Epidermal melanocyte (primary cell): ENCODE measurements around the gene TSR3.

ENCODE experiments used
- DNase-seq: peaks from one replicate; pipeline ENCODE4 v3.0.0; 2011; ENCODE audit warnings: low spot score; ENCODE audit not compliant: insufficient read length

TSR3 gene

DNA sequence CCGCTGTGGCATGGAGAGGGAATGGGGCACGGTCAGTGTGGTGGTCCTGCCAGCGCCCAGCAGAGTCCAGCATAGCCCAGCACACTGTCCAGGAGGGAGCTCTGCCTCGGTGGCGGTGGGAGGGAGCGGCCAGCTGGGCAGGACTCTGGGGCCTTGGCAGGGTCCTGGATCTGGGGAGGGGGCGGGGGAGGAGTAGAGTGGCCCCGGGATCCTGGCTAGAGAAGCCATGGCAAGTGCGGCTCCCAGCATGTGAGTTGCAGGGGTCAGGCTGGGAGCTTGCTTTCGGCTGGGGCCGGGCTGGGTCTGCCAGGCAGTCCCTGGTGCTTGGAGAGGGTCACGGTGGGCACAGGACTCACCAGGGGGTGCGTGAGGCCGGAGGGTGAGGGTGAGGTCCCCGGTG, 3.9 kb upstream of the TSR3 start:
- DNase-seq = no peak

DNA sequence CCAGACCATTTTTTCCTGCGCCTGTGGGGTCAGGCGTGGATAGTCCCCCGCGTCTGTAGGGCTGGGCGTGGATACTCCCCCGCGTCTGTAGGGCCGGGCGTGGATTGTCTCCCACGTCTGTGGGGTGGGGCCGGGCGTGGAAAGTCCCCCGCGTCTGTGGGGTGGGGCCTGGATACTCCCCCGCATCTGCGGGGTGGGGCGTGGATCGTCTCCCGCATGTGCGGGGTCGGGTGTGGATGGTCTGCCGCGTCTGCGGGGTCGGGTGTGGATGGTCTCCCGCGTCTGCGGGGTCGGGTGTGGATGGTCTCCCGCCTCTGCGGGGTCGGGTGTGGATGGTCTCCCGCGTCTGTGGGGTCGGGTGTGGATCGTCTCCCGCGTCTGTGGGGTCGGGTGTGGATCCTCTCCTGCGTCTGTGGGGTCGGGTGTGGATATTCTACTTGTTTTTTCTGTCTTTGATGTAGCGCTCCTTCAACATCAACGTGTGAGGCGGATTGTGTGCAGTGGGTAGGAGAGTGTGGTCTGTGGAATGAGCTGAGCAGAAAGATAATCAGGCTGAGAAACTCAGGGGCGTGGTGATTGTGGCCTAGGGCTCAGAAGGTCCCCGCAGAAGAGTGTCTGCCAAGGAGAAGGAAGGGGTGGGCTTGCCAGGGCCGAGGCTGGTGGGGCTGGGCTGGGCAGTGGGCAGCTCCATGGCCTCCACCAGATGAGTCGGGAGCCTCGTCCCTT, 3.3 kb upstream of the TSR3 start:
- no peak for DNase-seq

DNA sequence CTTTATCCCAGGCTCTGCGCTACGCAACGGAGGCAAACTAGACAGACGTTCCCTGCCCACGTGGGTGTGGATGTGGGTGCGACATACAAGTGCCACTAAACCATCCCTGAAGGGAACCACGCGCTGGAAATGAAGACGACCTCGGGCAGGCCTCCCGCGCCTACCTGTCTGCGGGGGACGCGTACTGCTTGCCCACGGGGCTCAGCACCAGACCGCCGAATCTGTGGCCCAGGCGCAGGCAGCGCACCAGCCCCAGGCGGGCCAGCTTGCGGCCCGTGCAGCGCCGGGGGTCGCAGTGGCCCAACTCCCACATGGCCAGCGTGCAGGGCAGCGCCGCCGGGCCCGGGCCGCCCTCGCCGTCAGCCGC, 480 bp downstream of the TSR3 start:
- no peak for DNase-seq

DNA sequence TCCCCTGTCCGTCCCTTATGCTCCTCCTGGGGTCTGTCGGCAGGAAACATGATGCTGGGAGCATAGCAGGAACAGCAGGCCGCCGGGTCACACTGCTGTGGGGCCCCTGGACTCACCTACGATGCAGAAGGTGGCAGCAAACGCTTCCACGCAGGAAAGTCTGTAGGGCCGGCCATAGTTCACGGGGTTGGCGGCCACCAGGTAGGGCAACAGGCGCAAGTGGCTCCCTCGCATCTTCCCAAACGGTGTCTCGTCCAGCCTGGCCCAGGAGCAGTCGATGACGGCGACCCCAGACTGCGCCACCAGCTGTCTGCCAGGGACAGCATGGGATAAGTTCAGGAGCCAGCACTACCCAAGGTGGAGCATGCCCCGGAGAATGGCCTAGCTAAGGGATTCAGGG, 987 bp downstream of the TSR3 start:
- no peak for DNase-seq

DNA sequence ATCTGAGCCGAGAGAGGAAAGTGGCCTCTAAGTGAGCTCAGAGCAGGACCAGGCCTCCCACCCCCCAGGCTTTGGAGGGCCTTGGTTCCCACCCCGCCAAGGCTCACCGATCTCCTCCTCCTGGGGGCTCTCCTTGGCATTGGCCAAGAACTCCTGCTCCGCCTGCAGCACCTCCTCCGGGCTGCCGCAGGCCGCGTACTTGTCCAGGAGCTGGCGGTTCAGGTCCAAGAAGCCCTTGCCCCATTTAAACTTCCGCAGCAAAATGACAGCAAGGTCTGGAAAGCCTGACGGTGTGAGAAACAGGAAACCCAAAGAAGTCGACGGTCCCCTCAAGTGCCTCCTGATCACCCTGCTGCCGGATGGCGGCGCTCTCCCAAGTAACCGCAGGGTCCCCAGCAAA, 1.7 kb downstream of the TSR3 start:
- DNase-seq = no peak

DNA sequence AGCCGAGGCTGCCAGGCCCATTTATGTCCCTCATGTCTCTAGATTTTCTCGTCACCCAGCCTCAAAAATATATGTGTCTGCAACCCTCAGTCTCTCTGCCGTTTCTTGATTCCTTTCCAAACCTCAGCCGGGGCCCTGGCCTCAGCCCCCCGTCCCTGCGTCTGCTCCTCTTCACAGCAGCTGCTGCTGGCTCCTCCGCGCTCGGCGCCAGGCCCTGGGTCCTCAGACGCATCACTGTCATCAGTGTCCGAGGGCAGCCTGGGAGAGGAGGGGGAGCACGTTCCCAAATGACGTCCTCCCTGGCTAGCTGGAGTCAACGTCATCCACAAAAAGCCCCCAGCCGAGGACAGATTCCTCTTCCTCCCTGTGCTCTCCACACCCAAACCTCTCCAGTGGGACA, 2.3 kb downstream of the TSR3 start:
- DNase-seq = no peak

DNA sequence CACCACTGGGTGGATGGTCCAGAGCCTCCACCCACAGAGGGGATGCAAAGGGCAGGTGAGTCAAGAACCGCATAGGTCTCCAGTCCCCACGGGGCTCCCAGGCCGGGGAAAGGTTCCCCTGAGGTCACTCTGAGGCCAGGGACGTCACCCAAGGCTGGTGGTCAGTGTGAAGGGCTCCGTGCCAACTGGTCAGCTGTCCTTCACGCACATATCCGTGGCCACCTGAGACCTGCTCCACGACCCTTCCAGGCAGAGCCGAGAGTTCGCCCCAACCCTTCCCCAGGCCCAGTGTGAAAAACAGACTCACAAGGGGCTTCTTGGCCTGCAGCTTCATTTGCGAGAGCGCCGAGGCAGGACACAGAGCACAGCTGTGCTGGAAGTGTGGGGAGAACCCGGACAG, 2.8 kb downstream of the TSR3 start:
- DNase-seq = no peak

DNA sequence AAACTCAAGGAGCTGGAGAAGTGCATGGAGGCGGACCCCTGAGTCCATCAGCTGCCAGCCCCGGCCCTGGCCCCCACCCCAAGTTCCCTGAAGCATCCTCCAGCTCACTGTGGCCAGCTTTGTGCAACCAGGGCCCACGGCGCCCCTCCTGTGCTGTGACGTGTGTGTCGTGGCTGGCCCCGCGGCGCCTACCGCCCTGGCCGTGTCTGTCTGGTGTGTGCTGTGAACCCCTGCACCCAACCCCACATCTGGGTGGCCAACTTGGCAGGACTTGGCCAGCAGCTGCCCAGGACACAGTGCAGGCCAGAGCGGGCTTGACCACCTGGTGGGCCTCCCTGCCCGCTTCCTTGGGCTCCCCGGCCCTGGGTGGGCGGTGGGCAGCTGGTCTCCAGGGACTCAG, 3.2 kb downstream of the TSR3 start:
- DNase-seq = no peak

DNA sequence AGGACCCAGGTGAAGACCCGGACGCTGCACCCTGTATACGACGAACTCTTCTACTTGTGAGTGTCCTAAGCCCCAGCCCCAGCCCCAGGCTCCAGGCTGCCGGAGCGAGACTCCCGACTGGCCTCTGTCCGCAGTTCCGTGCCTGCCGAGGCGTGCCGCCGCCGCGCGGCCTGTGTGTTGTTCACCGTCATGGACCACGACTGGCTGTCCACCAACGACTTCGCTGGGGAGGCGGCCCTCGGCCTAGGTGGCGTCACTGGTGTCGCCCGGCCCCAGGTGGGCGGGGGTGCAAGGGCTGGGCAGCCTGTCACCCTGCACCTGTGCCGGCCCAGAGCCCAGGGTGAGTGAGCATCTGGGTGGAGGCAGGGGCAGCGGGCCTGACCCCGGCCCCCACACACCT, 3.7 kb downstream of the TSR3 start:
- no peak for DNase-seq

DNA sequence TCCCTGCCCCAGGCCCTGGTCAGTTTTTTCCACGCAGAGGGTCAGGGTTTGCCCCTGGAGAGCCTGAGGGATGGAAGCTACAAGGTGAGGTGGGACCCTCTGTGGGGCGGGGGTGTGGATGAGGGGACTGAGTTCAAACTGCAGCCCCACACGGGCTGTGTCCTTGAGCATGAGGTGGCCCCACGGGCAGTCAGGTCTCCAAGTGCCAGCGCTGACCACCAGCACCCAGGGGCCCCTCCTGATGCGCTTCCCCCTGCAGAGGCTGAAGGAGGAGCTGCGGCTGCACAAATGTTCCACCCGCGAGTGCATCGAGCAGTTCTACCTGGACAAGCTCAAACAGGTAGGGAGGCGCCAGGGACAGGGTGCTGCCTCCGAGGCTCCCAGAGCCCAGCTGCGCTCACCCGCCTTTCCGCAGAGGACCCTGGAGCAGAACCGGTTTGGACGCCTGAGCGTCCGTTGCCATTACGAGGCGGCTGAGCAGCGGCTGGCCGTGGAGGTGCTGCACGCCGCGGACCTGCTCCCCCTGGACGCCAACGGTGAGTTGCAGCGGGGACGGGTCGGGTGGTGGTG, 4.3 kb downstream of the TSR3 start:
- no peak for DNase-seq

DNA sequence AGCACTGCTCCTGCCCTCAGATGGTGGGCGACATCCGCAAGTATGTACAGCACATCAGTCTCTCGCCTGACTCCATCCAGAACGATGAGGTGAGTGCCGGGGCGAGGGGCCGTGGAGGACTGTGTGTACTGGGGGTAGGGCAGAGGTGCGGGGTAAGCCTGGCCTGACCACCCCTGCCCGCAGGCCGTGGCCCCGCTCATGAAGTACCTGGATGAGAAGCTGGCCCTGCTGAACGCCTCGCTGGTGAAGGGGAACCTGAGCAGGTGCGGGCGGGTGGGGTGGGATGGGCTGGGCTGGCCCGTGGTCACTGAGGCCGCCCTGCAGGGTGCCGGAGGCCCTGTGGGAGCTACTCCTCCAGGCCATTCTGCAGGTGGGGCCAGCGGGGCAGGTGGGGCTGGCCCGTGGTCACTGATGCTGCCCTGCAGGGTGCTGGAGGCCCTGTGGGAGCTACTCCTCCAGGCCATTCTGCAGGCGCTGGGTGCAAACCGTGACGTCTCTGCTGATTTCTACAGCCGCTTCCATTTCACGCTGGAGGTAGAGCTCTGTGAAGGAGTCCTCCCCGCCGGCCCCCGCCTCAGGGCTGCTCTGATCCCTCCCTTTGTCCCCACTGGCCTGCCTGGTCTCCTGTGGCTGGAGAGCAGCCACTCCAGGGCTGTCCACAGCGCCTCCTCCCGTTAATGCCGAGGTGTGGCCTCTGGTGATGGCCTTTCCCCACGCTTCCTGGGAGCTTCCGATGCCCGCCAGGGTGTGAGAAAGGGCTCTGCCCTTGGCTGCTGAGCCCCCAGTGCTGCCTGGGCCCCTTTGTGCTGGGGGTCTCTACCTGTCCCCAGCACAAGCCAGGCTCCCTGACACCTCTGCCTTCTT, 5.0 kb downstream of the TSR3 start:
- DNase-seq = no peak

DNA sequence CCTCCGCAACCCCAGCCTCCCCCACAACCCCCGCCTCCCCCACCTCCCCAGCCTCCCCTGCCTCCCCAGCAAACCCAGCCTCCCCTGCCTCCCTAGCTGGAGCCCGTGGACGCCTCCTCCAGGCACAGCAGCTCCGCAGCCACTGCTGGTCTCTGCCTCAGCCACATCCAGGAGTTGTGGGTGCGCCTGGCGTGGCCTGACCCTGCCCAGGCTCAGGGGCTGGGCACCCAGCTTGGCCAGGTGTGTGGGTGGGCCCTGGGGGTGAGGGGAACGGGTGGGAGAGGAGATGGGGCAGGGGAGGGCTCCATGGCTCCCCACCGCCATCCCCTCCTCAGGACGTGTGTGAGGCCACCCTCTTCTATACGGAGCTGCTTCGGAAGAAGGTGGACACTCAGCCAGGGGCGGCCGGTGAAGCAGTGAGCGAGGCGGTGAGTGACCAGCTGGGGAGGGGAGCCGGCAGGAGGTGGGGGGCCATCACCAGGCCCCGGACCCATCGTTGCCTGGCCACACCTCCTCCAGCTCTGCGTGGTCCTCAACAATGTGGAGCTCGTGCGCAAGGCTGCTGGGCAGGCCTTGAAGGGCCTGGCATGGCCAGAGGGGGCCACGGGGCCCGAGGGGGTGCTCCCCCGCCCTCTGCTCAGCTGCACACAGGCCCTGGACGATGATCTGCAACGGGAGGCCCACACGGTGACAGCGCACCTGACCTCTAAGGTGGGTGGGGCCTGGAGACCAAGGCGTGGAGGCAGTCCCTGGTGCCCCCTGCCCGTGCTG, 5.8 kb downstream of the TSR3 start:
- no peak for DNase-seq

DNA sequence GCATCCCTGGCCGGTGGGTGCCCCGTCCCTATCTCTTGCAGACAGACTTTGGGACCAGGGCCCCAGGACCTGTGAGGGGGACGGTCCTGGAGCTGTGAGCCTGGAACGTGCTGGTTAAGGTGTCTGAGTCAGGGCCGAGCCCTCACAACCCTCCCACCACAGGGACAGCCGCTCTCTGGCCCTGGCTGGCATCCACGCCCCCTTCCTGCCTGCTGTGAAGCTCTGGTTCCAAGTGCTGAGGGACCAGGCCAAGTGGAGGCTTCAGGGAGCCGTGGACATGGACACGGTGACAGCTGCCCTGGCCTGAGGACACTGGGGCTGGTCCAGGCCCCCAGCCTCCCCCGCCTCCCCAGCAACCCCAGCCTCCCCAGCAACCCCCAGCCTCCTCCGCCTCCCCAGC, 6.6 kb downstream of the TSR3 start:
- DNase-seq = no peak

DNA sequence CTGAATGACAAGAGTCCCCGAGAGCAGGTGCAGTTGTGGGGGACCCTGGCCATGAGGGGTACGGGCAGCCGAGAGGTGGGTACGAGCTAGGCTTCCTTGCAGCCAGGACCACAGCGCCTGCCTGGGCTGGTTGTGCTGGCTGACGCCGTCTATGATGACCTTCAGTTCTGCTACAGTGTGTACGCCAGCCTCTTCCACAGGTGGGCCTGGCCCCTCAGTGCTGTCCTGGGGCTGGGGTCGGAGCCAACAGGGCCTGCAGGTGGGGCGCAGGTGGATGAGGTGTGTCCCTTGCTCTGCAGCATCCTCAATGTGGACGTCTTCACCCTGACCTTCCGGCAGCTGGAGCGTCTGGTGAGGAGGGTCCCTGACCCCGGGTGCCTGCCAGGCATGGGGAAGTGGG, 7.2 kb downstream of the TSR3 start:
- DNase-seq = no peak

DNA sequence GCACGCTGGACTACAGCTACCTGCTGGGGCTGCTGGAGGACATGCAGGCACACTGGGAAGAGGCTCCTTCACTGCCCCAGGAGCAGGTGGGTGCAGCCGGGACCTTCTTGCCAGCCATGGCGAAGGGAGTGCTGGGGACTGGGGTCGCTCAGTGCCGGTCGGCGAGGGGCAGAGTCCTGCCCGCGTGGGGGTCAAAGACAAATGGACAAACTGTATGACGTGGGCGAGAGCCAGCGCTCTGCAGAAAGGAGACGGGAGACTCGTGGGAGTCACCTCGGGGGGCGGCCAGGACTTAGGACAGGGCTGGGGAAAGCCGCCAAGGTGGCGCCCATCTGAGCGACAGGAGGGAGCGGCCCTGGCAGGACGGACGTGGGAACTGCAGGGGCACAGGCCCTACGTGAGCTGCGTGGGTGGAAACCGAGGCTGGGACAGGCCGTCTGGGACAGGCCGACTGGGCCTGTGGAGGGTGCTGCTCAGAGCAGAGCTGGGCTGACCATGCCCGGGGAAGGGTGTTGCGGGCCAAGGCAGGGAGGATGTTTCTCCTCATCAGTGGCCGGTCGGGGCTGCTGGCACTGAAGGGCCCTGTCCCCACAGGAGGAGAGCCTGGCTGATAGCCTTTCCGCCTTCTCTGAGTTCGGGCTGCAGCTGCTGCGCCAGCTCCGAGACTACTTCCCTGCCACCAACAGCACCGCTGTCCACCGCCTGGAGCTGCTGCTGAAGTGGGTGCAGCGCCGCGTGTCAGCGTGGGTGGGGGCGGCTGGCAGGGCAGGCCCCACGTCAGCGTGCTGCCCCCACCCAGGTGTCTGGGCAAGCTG, 8.0 kb downstream of the TSR3 start:
- DNase-seq = no peak

DNA sequence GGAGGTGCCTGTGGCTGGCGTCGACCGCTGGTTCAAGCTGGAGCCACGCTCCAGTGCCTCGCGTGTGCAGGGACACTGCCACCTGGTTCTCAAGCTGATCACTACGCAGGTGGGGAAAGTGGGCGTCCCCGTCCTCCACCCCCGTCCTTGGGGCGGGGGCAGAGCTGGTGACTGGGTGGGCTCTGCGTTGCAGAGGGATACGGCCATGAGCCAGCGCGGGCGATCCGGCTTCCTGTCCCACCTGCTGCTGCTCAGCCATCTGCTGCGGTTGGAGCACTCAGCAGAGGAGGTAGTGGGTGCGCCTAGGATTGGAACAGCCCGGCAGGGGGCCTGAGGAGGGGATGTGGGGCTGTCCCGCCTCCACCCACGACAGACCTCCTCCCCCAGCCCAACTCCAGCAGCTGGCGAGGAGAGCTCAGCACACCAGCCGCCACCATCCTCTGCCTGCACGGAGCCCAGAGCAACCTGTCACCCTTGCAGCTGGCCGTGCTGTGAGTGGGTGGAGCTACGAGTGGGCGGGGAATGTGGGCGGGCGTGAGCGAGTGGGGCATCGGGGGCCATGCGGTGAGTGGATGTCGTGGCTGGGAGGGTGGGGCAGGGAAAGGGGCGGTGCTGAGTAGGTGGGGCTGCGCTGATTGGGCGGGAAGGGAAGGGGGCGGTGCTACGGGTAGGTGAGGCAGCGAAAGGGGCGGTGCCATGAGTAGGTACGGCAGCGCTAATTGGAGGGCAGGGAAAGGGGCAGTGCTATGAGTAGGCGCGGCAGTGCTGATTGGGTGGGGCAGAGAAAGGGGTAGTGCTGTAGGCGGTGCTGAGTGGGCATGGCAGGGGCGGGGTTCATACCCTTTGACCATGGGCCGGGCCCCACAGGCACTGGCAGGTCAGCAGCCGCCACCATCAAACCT, 8.9 kb downstream of the TSR3 start:
- DNase-seq = peak; percentile 87

DNA sequence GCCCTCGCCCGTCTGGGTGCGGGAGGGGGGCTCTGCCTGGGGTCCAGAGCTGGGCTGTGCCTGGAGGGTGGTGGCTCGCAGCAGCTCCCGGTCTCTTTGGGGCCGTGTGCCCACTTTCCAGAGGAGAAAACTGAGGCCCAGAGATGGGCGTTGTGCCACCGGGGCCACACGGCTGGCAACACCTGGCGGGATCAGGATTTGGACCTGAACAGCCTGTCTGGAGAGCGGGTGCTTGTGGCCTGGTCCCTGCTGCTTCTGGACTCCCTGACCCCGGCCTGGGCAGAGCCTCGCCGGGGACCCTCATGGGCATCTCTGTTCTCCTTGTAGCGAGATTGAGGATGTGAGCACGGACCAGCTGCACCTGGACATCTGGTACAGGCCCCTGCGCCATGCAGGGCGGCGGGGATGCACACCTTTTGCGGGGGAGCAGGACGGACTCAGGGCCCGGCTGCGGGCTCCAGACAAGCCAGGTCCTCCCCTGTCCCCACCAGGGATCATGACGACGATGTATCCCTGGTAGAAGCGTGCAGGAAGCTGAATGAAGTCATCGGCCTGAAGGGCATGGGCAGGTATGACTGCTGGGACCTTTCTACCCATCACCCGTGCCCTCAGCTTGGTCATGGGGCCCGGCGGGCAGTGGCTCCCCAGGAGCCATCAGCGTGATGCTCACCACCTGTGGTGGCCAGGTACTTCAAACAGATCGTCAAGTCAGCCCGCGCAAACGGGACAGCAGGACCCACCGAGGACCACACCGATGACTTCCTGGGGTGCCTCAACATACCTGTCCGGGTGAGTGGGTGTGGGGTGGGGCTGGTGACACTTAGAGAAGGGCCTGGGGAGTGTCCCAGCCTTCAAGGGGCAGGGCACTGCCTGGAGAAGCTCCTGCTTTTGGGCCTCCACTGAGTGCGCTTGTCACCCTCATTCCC, 9.9 kb downstream of the TSR3 start:
- no peak for DNase-seq

DNA sequence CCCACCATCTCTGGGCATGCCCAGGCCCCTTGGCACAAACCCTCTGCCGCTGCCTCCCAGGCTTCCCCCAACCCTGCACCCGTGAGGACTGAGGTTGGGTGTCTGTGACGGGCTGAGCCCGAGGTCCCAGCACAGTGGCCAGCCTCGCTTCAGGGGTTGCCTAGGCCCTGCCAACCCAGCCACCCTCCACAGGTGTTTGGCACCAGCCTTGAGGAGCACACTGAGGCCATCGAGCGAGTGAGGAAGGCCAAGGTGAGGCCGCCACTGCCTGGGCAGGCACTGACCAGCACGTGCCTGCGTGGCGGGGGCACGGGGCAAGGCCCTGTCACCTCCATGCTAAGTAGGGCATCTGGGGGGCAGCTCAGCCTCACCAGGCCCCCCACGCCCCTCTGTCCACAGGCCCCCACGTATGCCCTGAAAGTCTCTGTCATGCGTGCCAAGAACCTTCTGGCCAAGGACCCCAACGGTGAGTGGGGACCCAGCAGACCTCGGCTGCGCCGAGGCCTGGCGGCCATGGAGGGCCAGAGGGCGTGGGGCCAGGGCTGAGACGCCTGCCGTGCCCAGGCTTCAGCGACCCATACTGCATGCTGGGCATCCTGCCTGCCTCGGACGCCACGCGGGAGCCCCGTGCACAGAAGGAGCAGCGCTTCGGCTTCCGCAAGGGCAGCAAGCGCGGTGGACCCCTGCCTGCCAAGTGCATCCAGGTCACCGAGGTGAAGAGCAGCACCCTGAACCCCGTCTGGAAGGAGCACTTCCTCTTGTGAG, 10.8 kb downstream of the TSR3 start:
- no peak for DNase-seq
